ENCODE results near the gene MYOM1. TPM values are rescaled to one million over a fixed set of nuclear protein-coding genes. Genes with fewer than 3 reads are reported as not detected.
A peak's percentile ranks its signal among the peaks of the same experiment; 100 is the strongest.
"Not testable (repeated sequence)": the region's sequence is repeated elsewhere in the genome, so short reads cannot be mapped to it uniquely, and the experiment has no call there.

The MYOM1 gene
- total RNA-seq, 4 donors from 2014 or later, result 1.3 to 29.7 (median 3.1) TPM

DNA sequence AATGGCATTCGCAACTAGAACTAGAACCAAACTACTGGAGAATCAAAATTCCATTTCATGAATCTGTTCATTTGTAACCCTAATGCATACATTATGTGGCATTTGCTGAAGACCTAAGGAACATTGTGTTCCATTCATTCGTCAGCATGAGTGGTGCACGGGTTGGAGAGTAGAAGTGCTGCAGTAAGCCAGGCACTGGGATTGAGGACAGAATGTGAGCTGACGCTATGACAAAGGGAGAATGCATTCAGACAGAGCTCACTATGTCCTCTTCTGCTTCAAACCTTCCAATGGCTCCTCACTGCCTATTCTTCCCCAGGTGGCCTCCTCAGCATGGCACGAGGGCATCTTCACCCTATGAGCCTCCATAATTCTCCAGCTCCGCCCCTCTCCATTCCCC is 6.3 kb upstream of the MYOM1 start:
- Histone ChIP-seq H3K27me3 (no peaks in the 10 kb centered on the region), H3K4me1 (no peaks in the 10 kb centered on the region), H3K27ac (peak overlapping the region in 1 of 4 donors; percentile 55), H3K36me3 (no peaks in the 10 kb centered on the region), H3K4me3 (no peak overlapping the region), H3K9me3 (no peaks in the 10 kb centered on the region)
- DNase-seq, result no peak
- TF ChIP-seq POLR2A (IDR thresholded peaks at IDR 0.05), result no peak
- TF ChIP-seq, protein P1, sequence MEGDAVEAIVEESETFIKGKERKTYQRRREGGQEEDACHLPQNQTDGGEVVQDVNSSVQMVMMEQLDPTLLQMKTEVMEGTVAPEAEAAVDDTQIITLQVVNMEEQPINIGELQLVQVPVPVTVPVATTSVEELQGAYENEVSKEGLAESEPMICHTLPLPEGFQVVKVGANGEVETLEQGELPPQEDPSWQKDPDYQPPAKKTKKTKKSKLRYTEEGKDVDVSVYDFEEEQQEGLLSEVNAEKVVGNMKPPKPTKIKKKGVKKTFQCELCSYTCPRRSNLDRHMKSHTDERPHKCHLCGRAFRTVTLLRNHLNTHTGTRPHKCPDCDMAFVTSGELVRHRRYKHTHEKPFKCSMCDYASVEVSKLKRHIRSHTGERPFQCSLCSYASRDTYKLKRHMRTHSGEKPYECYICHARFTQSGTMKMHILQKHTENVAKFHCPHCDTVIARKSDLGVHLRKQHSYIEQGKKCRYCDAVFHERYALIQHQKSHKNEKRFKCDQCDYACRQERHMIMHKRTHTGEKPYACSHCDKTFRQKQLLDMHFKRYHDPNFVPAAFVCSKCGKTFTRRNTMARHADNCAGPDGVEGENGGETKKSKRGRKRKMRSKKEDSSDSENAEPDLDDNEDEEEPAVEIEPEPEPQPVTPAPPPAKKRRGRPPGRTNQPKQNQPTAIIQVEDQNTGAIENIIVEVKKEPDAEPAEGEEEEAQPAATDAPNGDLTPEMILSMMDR (IDR thresholded peaks at IDR 0.05), result no peak

DNA sequence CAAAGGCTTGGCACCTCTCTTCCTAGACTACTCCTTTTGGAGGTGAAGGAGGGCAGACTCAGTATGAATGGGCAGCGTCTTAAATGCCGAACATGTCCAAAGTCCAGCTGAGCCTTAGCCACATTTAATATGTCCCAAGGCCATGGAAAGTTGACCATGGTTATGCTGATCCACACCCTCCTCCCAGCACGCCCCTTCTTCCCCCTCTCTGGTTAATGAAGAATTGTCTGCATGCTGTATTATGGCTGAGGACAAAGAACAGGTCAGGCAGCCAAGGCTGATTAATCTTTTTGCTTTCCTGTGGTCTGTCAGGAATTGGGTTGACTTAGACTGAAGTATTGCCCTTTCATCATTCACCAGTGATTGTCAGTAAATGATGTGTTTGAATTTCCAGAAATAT is 5.8 kb upstream of the MYOM1 start:
- Histone ChIP-seq H3K36me3 (no peaks in the 10 kb centered on the region), H3K27ac (peak overlapping the region in 2 of 4 donors; percentile 24 to 55), H3K9me3 (no peaks in the 10 kb centered on the region), H3K4me1 (no peaks in the 10 kb centered on the region), H3K4me3 (no peak overlapping the region), H3K27me3 (no peaks in the 10 kb centered on the region)
- no peak for TF ChIP-seq POLR2A (IDR thresholded peaks at IDR 0.05)
- TF ChIP-seq, protein P1 (IDR thresholded peaks at IDR 0.05), result no peak
- DNase-seq, result peak in 1 of 3 donors; percentile 54

DNA sequence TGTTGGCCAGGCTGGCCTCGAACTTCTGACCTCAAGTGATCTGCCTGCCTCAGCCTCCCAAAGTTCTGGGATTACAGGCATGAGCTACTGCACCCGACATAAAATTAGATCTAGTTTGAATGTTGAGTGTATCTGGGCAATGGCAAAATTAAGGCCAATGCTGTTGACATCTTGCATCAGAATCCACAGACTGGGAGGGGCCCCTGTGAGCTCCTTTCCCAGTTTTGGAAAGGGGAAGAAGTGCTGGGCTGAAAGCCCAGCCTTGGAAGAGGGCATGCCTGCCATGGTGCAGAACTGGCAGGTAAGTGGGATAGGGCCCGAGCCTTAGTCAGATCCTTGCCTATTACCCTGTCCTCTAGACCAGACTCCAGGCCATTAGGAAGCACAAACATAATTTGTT is 4.5 kb upstream of the MYOM1 start:
- Histone ChIP-seq H3K27ac (no peak overlapping the region), H3K27me3 (no peaks in the 10 kb centered on the region), H3K9me3 (no peaks in the 10 kb centered on the region), H3K4me1 (no peaks in the 10 kb centered on the region), H3K4me3 (no peak overlapping the region), H3K36me3 (no peaks in the 10 kb centered on the region)
- no peak for DNase-seq
- no peak for TF ChIP-seq POLR2A (IDR thresholded peaks at IDR 0.05)
- TF ChIP-seq, protein P1 (IDR thresholded peaks at IDR 0.05), result no peak

DNA sequence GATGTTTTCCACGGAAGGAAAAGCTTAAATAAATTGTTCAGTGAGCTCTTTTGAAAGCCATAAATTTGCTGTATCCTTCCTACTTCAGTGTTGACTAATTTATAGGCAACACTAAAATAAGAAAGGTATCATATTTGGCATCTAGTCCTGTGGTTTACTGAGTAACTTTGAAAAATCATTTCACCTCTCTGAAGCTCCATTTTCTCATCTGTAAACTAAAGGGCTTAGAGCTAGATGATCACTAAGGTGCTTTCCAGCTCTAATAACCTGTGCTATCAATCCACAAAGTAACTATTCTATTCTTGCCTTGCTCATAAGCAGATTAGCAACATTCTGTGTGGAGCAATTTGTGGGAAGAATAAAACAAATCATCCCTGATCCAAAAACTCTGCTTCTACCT is 3.6 kb upstream of the MYOM1 start:
- Histone ChIP-seq H3K27me3 (no peaks in the 10 kb centered on the region), H3K27ac (no peak overlapping the region), H3K4me3 (no peak overlapping the region), H3K4me1 (no peaks in the 10 kb centered on the region), H3K36me3 (no peaks in the 10 kb centered on the region), H3K9me3 (no peaks in the 10 kb centered on the region)
- no peak for TF ChIP-seq POLR2A (IDR thresholded peaks at IDR 0.05)
- TF ChIP-seq, protein P1 (IDR thresholded peaks at IDR 0.05), result no peak
- no peak for DNase-seq

DNA sequence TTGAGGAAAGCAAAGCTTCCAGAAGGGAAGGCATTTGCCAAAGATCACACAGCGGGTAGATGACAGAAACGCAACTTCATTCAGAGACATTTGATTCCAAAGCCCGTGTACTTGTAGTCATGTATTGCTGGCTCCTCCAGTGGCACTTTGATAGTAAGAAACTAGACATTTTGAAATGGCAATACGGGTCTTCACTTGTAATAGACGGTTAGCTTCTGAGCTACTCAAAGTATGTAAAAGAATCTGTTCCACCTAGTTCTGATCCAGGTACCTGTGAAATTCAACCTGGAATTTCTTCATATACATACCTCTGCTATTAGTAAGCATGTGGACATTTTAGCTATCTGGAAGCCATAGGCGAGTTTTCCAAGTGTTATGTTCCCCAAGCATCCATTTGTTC is 1.7 kb upstream of the MYOM1 start:
- TF ChIP-seq POLR2A (IDR thresholded peaks at IDR 0.05), result no peak
- TF ChIP-seq, protein P1 (IDR thresholded peaks at IDR 0.05), result no peak
- H3K27me3 ChIP-seq, result no peaks in the 10 kb centered on the region
- peaks cover 0 to 7% (median 3%) of the 10 kb centered on the region in 4 donors for H3K4me1 ChIP-seq
- H3K27ac ChIP-seq, result no peak overlapping the region
- H3K9me3 ChIP-seq, result no peaks in the 10 kb centered on the region
- no peaks in the 10 kb centered on the region for H3K36me3 ChIP-seq
- no peak for DNase-seq
- H3K4me3 ChIP-seq, result no peak overlapping the region

DNA sequence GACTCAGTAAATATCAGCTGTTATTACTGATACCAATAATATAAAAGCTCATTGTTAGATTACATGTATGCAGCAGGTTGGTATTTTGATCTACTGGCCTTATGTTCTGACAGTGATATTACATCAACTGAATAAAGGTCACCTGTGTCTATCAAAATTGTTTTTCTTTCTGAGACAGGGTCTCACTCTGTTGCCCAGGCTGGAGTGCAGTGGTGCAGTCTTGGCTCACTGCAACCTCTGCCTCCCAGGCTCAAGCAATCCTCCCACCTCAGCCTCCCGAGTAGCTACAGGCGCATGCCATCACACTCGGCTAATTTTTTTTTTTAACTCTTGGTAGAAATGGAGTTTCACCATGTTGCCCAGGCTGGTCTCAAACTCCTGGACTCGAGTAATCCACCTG is 1.1 kb upstream of the MYOM1 start:
- H3K36me3 ChIP-seq, H3K9me3 ChIP-seq, DNase-seq, H3K4me3 ChIP-seq, H3K4me1 ChIP-seq, H3K27me3 ChIP-seq: not testable (repeated sequence)
- H3K27ac ChIP-seq, result peak overlapping the region in 1 of 4 donors; percentile 79

All from Peyer's patch (tissue), 4 donors.